ENCODE results near the gene FANCI. TPM values are rescaled to one million over a fixed set of nuclear protein-coding genes. Genes with fewer than 3 reads are reported as not detected.
A peak's percentile ranks its signal among the peaks of the same experiment; 100 is the strongest.

The FANCI gene
- total and polyA plus RNA-seq, 4 donors = 3.2 to 11.9 (median 6.3) TPM

GRCh38 chr15:89293012-89293411, 49.2 kb downstream of the FANCI start:
- WGBS, 2 donors = 94 to 97% methylated on average over 2 of the region's 2 CpGs

GRCh38 chr15:89299896-89300295, 56.1 kb downstream of the FANCI start:
- TF ChIP-seq CTCF (IDR thresholded peaks at IDR 0.05; ENCODE audit: control extremely low read depth, extremely low read depth) = no peak
- H3K9me3 ChIP-seq (ENCODE audit: control insufficient read depth in 4 of 4, insufficient read depth in 3 of 4, low read length in 3 of 4) = no peaks in the 10 kb centered on the region
- peak in 1 of 3 donors; percentile 36 for DNase-seq
- H3K27ac ChIP-seq (ENCODE audit: low read depth in 1 of 2, low read length in 1 of 2) = no peak overlapping the region
- H3K9ac ChIP-seq (ENCODE audit: insufficient read depth in 1 of 2, low read length in 2 of 2) = no peak overlapping the region
- H3K27me3 ChIP-seq (ENCODE audit: control insufficient read depth in 3 of 3, insufficient read depth in 3 of 3, low read length in 2 of 3) = no peaks in the 10 kb centered on the region
- H3K4me1 ChIP-seq (ENCODE audit: control insufficient read depth in 5 of 5, insufficient read depth in 5 of 5, low read length in 5 of 5) = no peaks in the 10 kb centered on the region
- no peak overlapping the region for H3K4me3 ChIP-seq
- peaks cover 0 to 11% (median 2%) of the 10 kb centered on the region in 4 donors for H3K36me3 ChIP-seq (ENCODE audit: control insufficient read depth in 4 of 4, insufficient read depth in 4 of 4, low read length in 4 of 4)
- no peak for ATAC-seq (ENCODE audit: insufficient read depth, low FRiP score)

More at GRCh38 chr15:89293012-89293411, 49.2 kb downstream of the FANCI start:
- ATAC-seq (ENCODE audit: insufficient read depth, low FRiP score) = no peak
- no peak overlapping the region for H3K4me3 ChIP-seq
- TF ChIP-seq CTCF (IDR thresholded peaks at IDR 0.05; ENCODE audit: control extremely low read depth, extremely low read depth) = no peak
- H3K27me3 ChIP-seq (ENCODE audit: control insufficient read depth in 3 of 3, insufficient read depth in 3 of 3, low read length in 2 of 3) = no peaks in the 10 kb centered on the region
- H3K36me3 ChIP-seq (ENCODE audit: control insufficient read depth in 4 of 4, insufficient read depth in 4 of 4, low read length in 4 of 4) = peaks cover 0 to 7% (median 0%) of the 10 kb centered on the region in 4 donors
- no peaks in the 10 kb centered on the region for H3K9me3 ChIP-seq (ENCODE audit: control insufficient read depth in 4 of 4, insufficient read depth in 3 of 4, low read length in 3 of 4)
- no peaks in the 10 kb centered on the region for H3K4me1 ChIP-seq (ENCODE audit: control insufficient read depth in 5 of 5, insufficient read depth in 5 of 5, low read length in 5 of 5)
- no peak overlapping the region for H3K27ac ChIP-seq (ENCODE audit: low read depth in 1 of 2, low read length in 1 of 2)
- DNase-seq = no peak
- H3K9ac ChIP-seq (ENCODE audit: insufficient read depth in 1 of 2, low read length in 2 of 2) = no peak overlapping the region

GRCh38 chr15:89301304-89302089, 57.7 kb downstream of the FANCI start:
- Histone ChIP-seq H3K27me3 (ENCODE audit: control insufficient read depth in 3 of 3, insufficient read depth in 3 of 3, low read length in 2 of 3) (no peaks in the 10 kb centered on the region), H3K4me3 (no peak overlapping the region), H3K27ac (ENCODE audit: low read depth in 1 of 2, low read length in 1 of 2) (no peak overlapping the region), H3K9me3 (ENCODE audit: control insufficient read depth in 4 of 4, insufficient read depth in 3 of 4, low read length in 3 of 4) (no peaks in the 10 kb centered on the region), H3K36me3 (ENCODE audit: control insufficient read depth in 4 of 4, insufficient read depth in 4 of 4, low read length in 4 of 4) (peaks cover 0 to 21% (median 7%) of the 10 kb centered on the region in 4 donors), H3K9ac (ENCODE audit: insufficient read depth in 1 of 2, low read length in 2 of 2) (no peak overlapping the region), H3K4me1 (ENCODE audit: control insufficient read depth in 5 of 5, insufficient read depth in 5 of 5, low read length in 5 of 5) (peaks cover 0 to 5% (median 0%) of the 10 kb centered on the region in 5 donors)
- no peak for DNase-seq
- WGBS, 2 donors = 78 to 85% methylated on average over 5 of the region's 5 CpGs
- no peak for TF ChIP-seq CTCF (IDR thresholded peaks at IDR 0.05; ENCODE audit: control extremely low read depth, extremely low read depth)
- no peak for ATAC-seq (ENCODE audit: insufficient read depth, low FRiP score)

Data from lung (tissue), 12 donors.